ELF-1 (cell line): ENCODE data around the gene SEPTIN10.
"Not testable (repeated sequence)": the region's sequence is repeated elsewhere in the genome, so short reads cannot be mapped to it uniquely, and the experiment has no call there.

Experiments used
- DNase-seq: peaks from one replicate; pipeline ENCODE4 v3.0.0-alpha.2; 2016; ENCODE audit warnings: low read depth, low spot score

The SEPTIN10 gene

DNA sequence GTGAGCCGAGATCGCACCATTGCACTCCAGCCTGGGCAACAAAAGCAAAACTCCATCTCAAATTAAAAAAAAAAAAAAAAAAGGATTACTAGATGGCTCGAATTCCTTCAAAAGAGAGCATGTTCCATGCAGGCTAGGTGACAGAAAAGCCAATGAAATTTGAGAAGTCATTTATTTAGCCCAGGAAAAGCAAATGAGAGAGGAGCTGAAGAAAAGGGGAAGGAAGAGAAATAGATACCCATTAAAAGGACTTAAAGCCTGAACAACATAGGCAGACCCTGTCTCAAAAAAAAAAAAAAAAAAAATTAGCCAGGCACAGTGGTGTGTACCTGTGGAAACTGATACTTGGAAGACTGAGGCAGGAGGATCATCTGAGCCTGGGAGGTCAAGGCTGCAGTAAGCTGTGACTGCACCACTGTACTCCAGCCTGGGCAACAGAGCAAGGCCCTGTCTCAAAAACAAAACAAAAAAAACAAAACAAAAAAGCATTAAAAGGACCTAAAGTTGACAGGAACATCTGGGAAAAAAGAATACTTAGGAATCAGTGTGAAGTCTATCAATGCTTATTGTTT is 11.1 kb downstream of the SEPTIN10 start:
- DNase-seq: no peak

- DNase-seq: no peak
Measured at GRCh38 chr2:109601783-109602182, 12.0 kb downstream of the SEPTIN10 start.

- no peak for DNase-seq
Measured at GRCh38 chr2:109597283-109597682, 16.5 kb downstream of the SEPTIN10 start.

DNA sequence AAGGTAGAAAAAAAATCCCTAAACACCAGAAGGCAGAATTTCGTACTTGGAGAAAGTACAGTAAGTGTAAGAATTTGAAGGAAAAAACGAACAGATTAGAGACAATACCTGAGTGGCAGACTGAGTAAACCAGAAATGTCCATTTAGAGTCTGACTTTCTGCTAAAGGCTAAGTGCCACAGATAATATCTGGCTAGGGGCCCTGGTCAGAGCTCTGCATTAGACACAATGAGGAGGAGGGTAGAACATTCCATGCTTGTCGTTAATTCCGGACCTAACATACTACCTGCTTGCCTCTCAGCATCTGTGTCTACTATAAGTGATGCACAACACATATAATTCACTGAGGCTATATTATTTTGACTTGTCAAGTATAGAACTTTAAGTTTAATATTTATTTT is 18.1 kb downstream of the SEPTIN10 start:
- no peak for DNase-seq

- no peak for DNase-seq
Measured at GRCh38 chr2:109594246-109594885, 19.4 kb downstream of the SEPTIN10 start.

- no peak for DNase-seq
Measured at GRCh38 chr2:109592905-109593304, 20.9 kb downstream of the SEPTIN10 start.

- DNase-seq: no peak
Measured at GRCh38 chr2:109591206-109591605, 22.6 kb downstream of the SEPTIN10 start.

DNA sequence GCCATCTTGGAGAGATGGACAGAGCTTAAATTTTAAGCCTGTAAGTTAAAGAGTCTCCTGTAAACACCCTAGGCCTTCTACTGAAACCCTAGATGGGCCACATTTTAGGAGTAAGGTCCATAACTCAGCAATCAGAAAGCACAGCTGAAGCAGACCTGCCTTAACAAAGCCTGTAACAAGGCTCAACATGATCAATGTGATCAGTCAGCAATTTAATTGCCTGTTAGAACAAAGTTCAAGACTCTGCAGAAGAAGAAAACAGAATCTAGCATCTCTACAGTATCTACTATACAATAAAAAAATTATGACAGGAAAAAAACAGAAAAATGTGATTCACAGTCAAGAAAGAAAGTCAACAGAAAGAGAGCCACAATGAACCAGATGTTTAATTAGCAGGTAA is 27.1 kb downstream of the SEPTIN10 start:
- no peak for DNase-seq

GRCh38 chr2:109582928-109583895 is 30.6 kb downstream of the SEPTIN10 start:
- DNase-seq: no peak

DNA sequence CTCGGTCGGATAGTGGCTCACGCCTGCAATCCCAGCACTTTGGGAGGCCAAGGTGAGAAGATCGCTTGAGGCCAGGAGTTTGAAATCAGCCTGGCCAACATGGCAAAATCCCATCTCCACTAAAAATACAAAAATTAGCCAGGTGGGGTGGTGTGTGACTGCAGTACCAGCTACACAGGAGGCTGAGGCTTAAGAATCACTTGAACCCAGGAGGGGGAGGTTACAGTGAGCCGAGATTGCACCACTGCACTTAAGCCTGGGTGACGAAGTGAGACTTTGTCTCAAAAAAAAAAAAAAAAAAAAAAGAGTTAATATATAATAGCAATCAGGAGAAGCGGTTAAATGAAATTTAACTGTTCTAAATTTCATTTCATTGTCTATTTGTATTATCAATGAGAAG is 36.1 kb downstream of the SEPTIN10 start:
- not testable (repeated sequence) for DNase-seq

GRCh38 chr2:109575373-109575772 is 38.4 kb downstream of the SEPTIN10 start:
- no peak for DNase-seq

DNA sequence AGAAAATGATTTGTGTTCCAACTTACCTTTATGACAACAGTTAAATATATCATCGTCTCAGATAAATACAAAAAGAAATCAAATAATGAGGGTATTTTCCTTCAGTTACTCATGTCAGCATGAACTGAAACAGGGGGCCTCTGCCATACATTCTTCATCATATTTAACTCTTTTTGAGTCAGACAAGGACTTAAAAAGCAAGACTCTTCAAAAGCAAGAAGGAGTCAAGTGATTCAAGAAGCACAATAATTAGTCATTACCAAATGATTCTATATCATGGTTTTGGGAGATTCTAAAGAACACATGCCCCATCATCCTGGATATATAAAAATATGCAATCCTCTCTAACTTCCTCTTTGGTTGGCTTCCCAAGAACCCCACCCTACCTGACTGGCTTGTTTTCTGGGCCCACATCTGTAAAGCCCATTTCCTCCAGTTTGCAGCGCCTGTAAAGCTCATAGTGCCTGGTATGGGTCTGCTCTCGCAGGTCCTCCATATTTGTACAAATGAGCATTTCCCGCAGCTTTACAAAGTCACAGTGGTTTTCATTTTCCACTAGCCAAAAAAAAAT is 49.7 kb downstream of the SEPTIN10 start:
- DNase-seq: no peak

DNA sequence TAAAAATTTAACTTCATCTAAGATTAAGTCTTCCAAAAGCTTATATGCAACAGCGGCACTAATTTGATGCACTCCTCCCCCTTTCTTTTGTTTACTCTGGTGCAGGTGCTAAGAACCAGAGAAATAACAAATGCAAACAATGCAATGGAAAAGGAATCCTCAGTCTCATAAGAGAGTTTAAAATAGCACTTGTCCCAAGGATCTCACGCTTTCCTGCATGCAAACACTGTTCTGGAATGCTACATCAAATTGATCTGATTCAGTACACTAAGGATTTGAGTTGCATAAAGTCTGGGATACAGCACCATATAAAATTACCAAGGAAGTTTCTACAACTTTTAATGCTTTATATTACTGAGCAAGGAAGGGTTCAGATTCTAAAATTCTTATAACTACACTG is 50.5 kb downstream of the SEPTIN10 start:
- no peak for DNase-seq

DNA sequence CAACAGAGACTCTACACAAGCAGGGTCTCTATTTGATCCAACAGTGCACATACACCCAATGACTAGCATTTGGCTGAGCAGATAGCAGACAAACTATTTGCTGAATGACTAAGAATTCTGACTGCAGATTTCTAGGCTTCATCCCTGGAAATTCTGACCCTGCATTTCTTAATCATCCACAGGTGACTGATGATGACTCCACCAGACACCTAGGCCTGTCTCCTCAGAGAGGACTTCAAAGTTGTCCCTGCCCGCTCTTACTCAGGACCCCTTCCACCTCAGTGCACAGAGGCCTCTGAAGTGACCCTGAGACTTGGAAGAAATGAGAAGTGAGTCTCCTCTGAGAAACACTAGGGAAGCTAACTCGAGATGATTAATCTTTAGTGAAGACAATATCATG is 51.3 kb downstream of the SEPTIN10 start:
- no peak for DNase-seq

- no peak for DNase-seq
Measured at GRCh38 chr2:109560265-109560664, 53.5 kb downstream of the SEPTIN10 start.

DNA sequence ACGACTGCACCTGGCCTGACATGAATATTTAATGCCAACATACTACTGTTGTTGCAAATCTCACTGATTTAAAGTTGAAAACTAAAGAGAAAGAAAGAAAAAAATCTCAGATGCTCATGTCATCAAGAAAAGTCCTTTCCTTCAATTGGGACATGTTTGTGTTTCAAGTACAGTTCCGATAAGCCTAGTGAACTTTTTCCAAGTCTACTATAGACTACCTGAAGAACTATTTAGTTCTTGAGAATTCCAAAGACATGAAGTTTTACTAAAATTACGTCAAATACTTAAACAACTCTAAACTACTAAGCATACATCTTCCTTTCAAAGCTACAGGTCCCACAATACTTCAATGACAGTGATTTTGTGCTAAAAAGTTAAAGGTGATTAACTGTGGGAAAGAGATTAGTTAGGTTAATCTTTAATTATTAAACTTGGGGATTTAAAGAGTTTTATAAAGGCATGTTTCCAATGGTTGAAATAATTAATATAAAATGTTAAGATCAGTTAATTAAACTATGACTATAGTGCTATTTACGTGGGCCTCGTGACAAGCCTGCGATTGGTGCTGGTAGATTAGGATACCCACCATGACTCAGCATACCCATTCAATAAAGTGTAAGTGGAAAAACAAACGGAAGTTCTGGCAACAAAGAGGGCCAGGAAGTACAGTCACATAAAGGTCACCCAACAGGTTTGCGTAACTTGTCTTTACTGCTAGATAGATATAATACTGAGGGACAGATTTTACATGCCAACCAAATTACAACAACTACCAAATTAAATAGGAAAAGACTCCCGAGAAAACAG is 55.5 kb downstream of the SEPTIN10 start:
- no peak for DNase-seq

- no peak for DNase-seq
Measured at GRCh38 chr2:109557309-109557708, 56.5 kb downstream of the SEPTIN10 start.

GRCh38 chr2:109555346-109555900 is 58.3 kb downstream of the SEPTIN10 start:
- no peak for DNase-seq

DNA sequence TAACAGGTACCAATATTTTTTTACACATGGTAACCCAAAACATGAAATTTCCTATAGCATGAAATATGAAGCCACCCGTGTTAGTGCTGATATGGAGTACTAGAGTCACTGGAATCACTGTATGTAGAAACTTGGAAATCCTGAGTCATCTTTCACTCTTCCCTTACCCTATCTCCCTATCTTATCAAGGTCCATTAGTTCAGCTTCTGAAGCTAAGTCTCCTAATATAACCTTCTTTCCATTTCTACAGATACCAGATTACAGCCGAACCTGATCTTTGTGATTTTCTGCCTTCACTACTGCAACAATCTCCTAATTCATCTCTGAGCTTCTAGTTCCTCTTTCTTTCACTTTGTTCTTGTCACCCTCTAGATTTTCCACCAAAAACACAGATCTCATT is 59.0 kb downstream of the SEPTIN10 start:
- DNase-seq: no peak

- DNase-seq: no peak
Measured at GRCh38 chr2:109549016-109549590, 64.7 kb downstream of the SEPTIN10 start.

DNA sequence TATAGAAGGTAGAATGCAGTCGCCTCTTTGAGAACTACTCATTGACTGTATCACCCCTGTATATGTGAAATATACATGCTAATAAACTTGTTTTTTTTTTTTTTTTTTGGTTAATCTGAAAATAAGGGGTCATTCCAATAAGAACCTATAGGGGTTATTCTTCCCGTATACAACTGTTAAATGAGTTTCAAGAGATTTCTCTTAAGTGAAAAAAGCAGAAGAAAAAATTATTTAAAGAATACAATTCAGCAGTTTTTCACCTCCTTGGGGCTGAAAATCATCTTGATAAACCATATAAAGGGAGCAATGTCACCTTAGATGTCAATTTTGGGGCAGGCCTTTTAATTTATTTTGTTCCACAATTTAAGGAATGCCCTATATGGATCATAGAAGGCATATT is 66.5 kb downstream of the SEPTIN10 start:
- no peak for DNase-seq
